ENCODE data around the gene KLK4.

The KLK4 gene

GRCh38 chr19:50880241-50880640 lies 31.0 kb downstream of the KLK4 start:
- no peak for DNase-seq (ENCODE audit: low read depth)

- no peak for DNase-seq (ENCODE audit: low read depth)
These were observed 32.3 kb downstream of the KLK4 start for GRCh38 chr19:50878851-50879250.

- DNase-seq (ENCODE audit: low read depth), result no peak
These were observed 33.9 kb downstream of the KLK4 start for GRCh38 chr19:50877338-50877737.

- no peak for DNase-seq (ENCODE audit: low read depth)
These were observed 34.7 kb downstream of the KLK4 start for GRCh38 chr19:50876456-50876855.

GRCh38 chr19:50875795-50876422 lies 35.3 kb downstream of the KLK4 start:
- DNase-seq (ENCODE audit: low read depth), result no peak

GRCh38 chr19:50874211-50874610 lies 37.0 kb downstream of the KLK4 start:
- no peak for DNase-seq (ENCODE audit: low read depth)

GRCh38 chr19:50873056-50873455 lies 38.1 kb downstream of the KLK4 start, which contains the start of gene KLK2:
Gene KLK2 (plus strand): TSS chr19:50873439. CDS start chr19:50873474, 35 bp downstream.
- no peak for DNase-seq (ENCODE audit: low read depth)

- no peak for DNase-seq (ENCODE audit: low read depth)
These were observed 40.6 kb downstream of the KLK4 start for GRCh38 chr19:50870417-50871089.

GRCh38 chr19:50869479-50869878 lies 41.7 kb downstream of the KLK4 start:
- DNase-seq (ENCODE audit: low read depth), result no peak

- no peak for DNase-seq (ENCODE audit: low read depth)
These were observed 49.5 kb downstream of the KLK4 start for GRCh38 chr19:50861496-50862286.

GRCh38 chr19:50861010-50861409 lies 50.2 kb downstream of the KLK4 start:
- no peak for DNase-seq (ENCODE audit: low read depth)

- DNase-seq (ENCODE audit: low read depth), result no peak
These were observed 51.3 kb downstream of the KLK4 start for GRCh38 chr19:50859849-50860248.

GRCh38 chr19:50858886-50859285 lies 52.3 kb downstream of the KLK4 start:
- DNase-seq (ENCODE audit: low read depth), result no peak

- no peak for DNase-seq (ENCODE audit: low read depth)
These were observed 53.8 kb downstream of the KLK4 start for GRCh38 chr19:50857366-50857765.
